HT-29 (cell line): Measurements from ENCODE around the gene PCDH11X. TPM values are rescaled to one million over a fixed set of nuclear protein-coding genes. Genes with fewer than 3 reads are reported as not detected.
"Not testable (repeated sequence)": the region's sequence is repeated elsewhere in the genome, so short reads cannot be mapped to it uniquely, and the experiment has no call there.

Experiments used
- DNase-seq: peaks from one replicate; pipeline ENCODE4 v3.0.0-alpha.2; 2015; ENCODE audit warnings: low spot score
- small RNA-seq: library from RNA; depleted of rRNA; stranded (forward); fragments of <200 nt; gene quantifications from one replicate; pipeline ENCODE3, GENCODE V24; 2014
- total RNA-seq: library from RNA; depleted of rRNA; stranded (reverse); fragments of >200 nt; shearing (Covaris generic); gene quantifications from 2 replicates; pipeline ENCODE4 v1.2.3, GENCODE V29; 2014; rRNA removed

PCDH11X gene
- not detected in 2 replicates for total RNA-seq

- DNase-seq = not testable (repeated sequence)
These were observed at the start of gene PCDH11X for GRCh38 chrX:91779135-91779534. Gene PCDH11X, plus strand, starts transcription at chrX:91779375. Its CDS starts 56,130 bp downstream, at chrX:91835505.

- DNase-seq = not testable (repeated sequence)
These were observed 31.7 kb upstream of the PCDH11X start for GRCh38 chrX:91747446-91747845.

GRCh38 chrX:91753022-91753421 is 26.2 kb upstream of the PCDH11X start:
- DNase-seq = not testable (repeated sequence)

GRCh38 chrX:91770619-91771488 is 8.3 kb upstream of the PCDH11X start:
- DNase-seq = peak; percentile 1

- not testable (repeated sequence) for DNase-seq
These were observed 5.2 kb upstream of the PCDH11X start for GRCh38 chrX:91773943-91774342.

- DNase-seq = not testable (repeated sequence)
These were observed 833 bp downstream of the PCDH11X start for GRCh38 chrX:91780008-91780407.

- not testable (repeated sequence) for DNase-seq
These were observed 1.5 kb downstream of the PCDH11X start for GRCh38 chrX:91780698-91781097.

GRCh38 chrX:91781553-91782298 is 2.6 kb downstream of the PCDH11X start:
- DNase-seq = not testable (repeated sequence)

- DNase-seq = not testable (repeated sequence)
These were observed 3.6 kb downstream of the PCDH11X start for GRCh38 chrX:91782825-91783224.

- not testable (repeated sequence) for DNase-seq
These were observed 38.4 kb downstream of the PCDH11X start for GRCh38 chrX:91817537-91817936.

GRCh38 chrX:91825321-91825720 is 46.1 kb downstream of the PCDH11X start:
- DNase-seq = not testable (repeated sequence)

Small RNA genes lying within 50 kb of the gene (small RNA-seq; reads per million reads assigned to genes)
- 3.2 reads per million, percentile 76 among the genes with 10 or more reads in this experiment for gene RNU2-26P
